A673 (cell line): ENCODE data around the gene SWT1. TPM values are rescaled to one million over a fixed set of nuclear protein-coding genes. Genes with fewer than 3 reads are reported as not detected.

Experiments
- BruUV-seq: library from RNA; stranded (reverse); fragments of 400-500 nt; replicated peaks from 2 replicates; lab custom pipeline; 2021; lab: Mats Ljungman, UMichigan
- CTCF ChIA-PET: fragments of 300-600 bp; sonication (Branson Sonifier 250); formaldehyde crosslinking; loops from one replicate; lab custom pipeline; 2022; ENCODE audit warnings: antibody characterized with exemption; lab: Charles Lee
- POLR2A ChIA-PET: fragments of 300-600 bp; sonication (Branson Sonifier 250); formaldehyde crosslinking; loops from one replicate; lab custom pipeline; 2022; ENCODE audit warnings: antibody characterized with exemption; ENCODE audit not compliant: low non-redundant PET; lab: Charles Lee
- DNase-seq: peaks from one replicate; pipeline ENCODE4 v3.0.0-alpha.2; 2015; ENCODE audit warnings: low spot score
- H3K27ac ChIP-seq: fragments of 200-600 bp; sonication (generic); 2 replicates; pipeline ENCODE4 v1.5.1; 2016; ENCODE audit warnings: mixed run types, low read depth, mild to moderate bottlenecking, mixed read lengths, antibody characterized with exemption, low read length; ENCODE audit not compliant: poor library complexity, severe bottlenecking
- H3K27me3 ChIP-seq: fragments of 200-600 bp; sonication (generic); replicated peaks from 2 replicates; pipeline ENCODE4 v1.6.1; 2017; ENCODE audit warnings: mixed run types, low read depth, mild to moderate bottlenecking, mixed read lengths, antibody characterized with exemption, low read length; ENCODE audit not compliant: insufficient read depth, poor library complexity
- H3K36me3 ChIP-seq: fragments of 200-600 bp; sonication (generic); 2 replicates; pipeline ENCODE4 v1.6.1; 2016; ENCODE audit warnings: mixed run types, mild to moderate bottlenecking, mixed read lengths, antibody characterized with exemption, low read length; ENCODE audit not compliant: insufficient read depth, poor library complexity, severe bottlenecking
- H3K4me1 ChIP-seq: fragments of 200-600 bp; sonication (generic); 2 replicates; pipeline ENCODE4 v1.6.1; 2017; ENCODE audit warnings: mixed run types, mild to moderate bottlenecking, mixed read lengths, antibody characterized with exemption, low read length; ENCODE audit not compliant: insufficient read depth, poor library complexity, severe bottlenecking
- H3K4me3 ChIP-seq: fragments of 200-600 bp; sonication (generic); 2 replicates; pipeline ENCODE4 v1.5.1; 2016; ENCODE audit warnings: low read depth, mixed run types, mild to moderate bottlenecking, mixed read lengths, low read length; ENCODE audit not compliant: poor library complexity, severe bottlenecking
- H3K9me3 ChIP-seq: fragments of 200-600 bp; sonication (generic); 2 replicates; pipeline ENCODE4 v1.6.1; 2016; ENCODE audit warnings: mixed run types, low read depth, mild to moderate bottlenecking, mixed read lengths, antibody characterized with exemption, low read length; ENCODE audit not compliant: poor library complexity, severe bottlenecking
- CTCF ChIP-seq: fragments of 300-800, 200-600 bp; sonication (generic); conservative IDR thresholded peaks from 2 replicates; pipeline ENCODE4 v1.5.1; 2017; ENCODE audit warnings: low read depth, mild to moderate bottlenecking, antibody characterized with exemption, low read length, moderate library complexity, mixed read lengths
- EZH2 ChIP-seq: fragments of 200-600 bp; sonication (generic); IDR thresholded peaks from 2 replicates; pipeline ENCODE4 v1.6.1; 2017; ENCODE audit warnings: borderline replicate concordance, low read depth, mild to moderate bottlenecking, mixed read lengths, antibody characterized with exemption, low read length; ENCODE audit not compliant: poor library complexity, severe bottlenecking
- intact Hi-C: fragments of 100-400 bp; cut with micrococcal nuclease; formaldehyde crosslinking; loops from one replicate; pipeline ENCODE4 v1.10.0; 2022; ENCODE audit not compliant: unreplicated experiment
- total RNA-seq: library from RNA; stranded (reverse); gene quantifications from 2 replicates; pipeline ENCODE4 v1.2.3, GENCODE V29; 2021

The SWT1 gene
- total RNA-seq, 1 experiment from 2014 or later, result 3.3 TPM

- H3K9me3 ChIP-seq, result no peaks in the 10 kb centered on the region
- TF ChIP-seq EZH2 (no peak), CTCF (no peak)
- POLR2A ChIA-PET, result interaction anchor here (0.6 kb wide), 1 partner anchor 331 kb away, joined by 3 read pairs; no protein-coding TSS in a partner anchor
- H3K27me3 ChIP-seq, result no peaks in the 10 kb centered on the region
- no peak overlapping the region for H3K27ac ChIP-seq
- no peak overlapping the region for H3K4me3 ChIP-seq
- peaks cover 3% of the 10 kb centered on the region for H3K4me1 ChIP-seq
- H3K36me3 ChIP-seq, result no peaks in the 10 kb centered on the region
- CTCF ChIA-PET, result no interaction called here
- intact Hi-C loops, result no loop called here
- DNase-seq, result no peak
- no TSS peak for BruUV-seq
Measured at GRCh38 chr1:185265314-185265713, 108.3 kb downstream of the SWT1 start.

GRCh38 chr1:185267301-185267700, 110.3 kb downstream of the SWT1 start:
- H3K27ac ChIP-seq, result no peak overlapping the region
- DNase-seq, result peak; percentile 65
- ChIA-PET POLR2A (no interaction called here), CTCF (no interaction called here)
- no peak for TF ChIP-seq CTCF
- no peak for TF ChIP-seq EZH2
- no TSS peak for BruUV-seq
- no peaks in the 10 kb centered on the region for H3K27me3 ChIP-seq
- H3K9me3 ChIP-seq, result no peaks in the 10 kb centered on the region
- H3K4me3 ChIP-seq, result no peak overlapping the region
- peaks cover 3% of the 10 kb centered on the region for H3K4me1 ChIP-seq
- intact Hi-C loops, result no loop called here
- H3K36me3 ChIP-seq, result no peaks in the 10 kb centered on the region

GRCh38 chr1:185267701-185268100, 110.7 kb downstream of the SWT1 start:
- TF ChIP-seq CTCF, result no peak
- no peak for TF ChIP-seq EZH2
- H3K36me3 ChIP-seq, result no peaks in the 10 kb centered on the region
- POLR2A ChIA-PET, result no interaction called here
- intact Hi-C loops, result no loop called here
- DNase-seq, result no peak
- no peak overlapping the region for H3K27ac ChIP-seq
- H3K27me3 ChIP-seq, result no peaks in the 10 kb centered on the region
- no peaks in the 10 kb centered on the region for H3K9me3 ChIP-seq
- CTCF ChIA-PET, result no interaction called here
- peaks cover 3% of the 10 kb centered on the region for H3K4me1 ChIP-seq
- BruUV-seq, result no TSS peak
- no peak overlapping the region for H3K4me3 ChIP-seq
